Measurements from ENCODE around the gene C10orf90. TPM values are rescaled to one million over a fixed set of nuclear protein-coding genes. Genes with fewer than 3 reads are reported as not detected.

Gene C10orf90
- total and polyA plus RNA-seq, 9 donors, result not detected

- H3K27me3 ChIP-seq, result no peaks in the 10 kb centered on the region
- H3K4me1 ChIP-seq (ENCODE audit: insufficient read depth), result no peaks in the 10 kb centered on the region
- H3K9me3 ChIP-seq, result no peaks in the 10 kb centered on the region
- DNase-seq, result no peak
- H3K4me3 ChIP-seq, result no peak overlapping the region
- H3K27ac ChIP-seq, result no peak overlapping the region
- no peaks in the 10 kb centered on the region for H3K36me3 ChIP-seq
- intact Hi-C loops (cut with DNase I), result no loop called here
- TF ChIP-seq CTCF (IDR thresholded peaks at IDR 0.05) (no peak), POLR2A (IDR thresholded peaks at IDR 0.05) (no peak), EP300 (IDR thresholded peaks at IDR 0.05) (no peak)
- WGBS, 3 donors, result 87 to 91% (median 90%) methylated on average over 3 of the region's 3 CpGs
Measured at GRCh38 chr10:126480648-126481047, 189.8 kb downstream of the C10orf90 start.

- intact Hi-C loops (cut with DNase I), result no loop called here
- 77 to 84% (median 80%) methylated on average over 7 of the region's 7 CpGs for WGBS, 3 donors
- H3K27me3 ChIP-seq, result no peaks in the 10 kb centered on the region
- DNase-seq, result no peak
- H3K36me3 ChIP-seq, result no peaks in the 10 kb centered on the region
- no peak overlapping the region for H3K27ac ChIP-seq
- no peaks in the 10 kb centered on the region for H3K4me1 ChIP-seq (ENCODE audit: insufficient read depth)
- TF ChIP-seq EP300 (IDR thresholded peaks at IDR 0.05) (no peak), CTCF (IDR thresholded peaks at IDR 0.05) (no peak)
- no peak overlapping the region for H3K4me3 ChIP-seq
- no peaks in the 10 kb centered on the region for H3K9me3 ChIP-seq
Measured at GRCh38 chr10:126479280-126479895, 191.1 kb downstream of the C10orf90 start.

GRCh38 chr10:126478546-126478945 is 191.9 kb downstream of the C10orf90 start:
- Histone ChIP-seq H3K36me3 (no peaks in the 10 kb centered on the region), H3K4me3 (no peak overlapping the region), H3K27ac (no peak overlapping the region), H3K27me3 (no peaks in the 10 kb centered on the region), H3K4me1 (ENCODE audit: insufficient read depth) (no peaks in the 10 kb centered on the region), H3K9me3 (no peaks in the 10 kb centered on the region)
- TF ChIP-seq POLR2A (IDR thresholded peaks at IDR 0.05) (no peak), EP300 (IDR thresholded peaks at IDR 0.05) (no peak), CTCF (IDR thresholded peaks at IDR 0.05) (no peak)
- WGBS, 3 donors, result 64 to 71% (median 70%) methylated on average over 6 of the region's 6 CpGs
- no peak for DNase-seq
- intact Hi-C loops (cut with DNase I), result no loop called here

GRCh38 chr10:126476246-126476645 is 194.2 kb downstream of the C10orf90 start:
- Histone ChIP-seq H3K36me3 (no peaks in the 10 kb centered on the region), H3K27ac (no peak overlapping the region), H3K4me1 (ENCODE audit: insufficient read depth) (no peaks in the 10 kb centered on the region), H3K9me3 (no peaks in the 10 kb centered on the region), H3K27me3 (no peaks in the 10 kb centered on the region), H3K4me3 (no peak overlapping the region)
- WGBS, 3 donors, result 59 to 82% (median 77%) methylated on average over 11 of the region's 11 CpGs
- no peak for DNase-seq
- intact Hi-C loops (cut with DNase I), result no loop called here
- TF ChIP-seq CTCF (IDR thresholded peaks at IDR 0.05) (no peak), EP300 (IDR thresholded peaks at IDR 0.05) (no peak), POLR2A (IDR thresholded peaks at IDR 0.05) (no peak)

Measured in ovary (tissue), 9 donors.